Common myeloid progenitor, CD34-positive (primary cell): ENCODE results near the gene AFF4. TPM values are rescaled to one million over a fixed set of nuclear protein-coding genes. Genes with fewer than 3 reads are reported as not detected.
A peak's percentile ranks its signal among the peaks of the same experiment; 100 is the strongest.
"Not testable (repeated sequence)": the region's sequence is repeated elsewhere in the genome, so short reads cannot be mapped to it uniquely, and the experiment has no call there.

ENCODE experiments used
- CTCF ChIA-PET: fragments of 350-600 bp; sonication (Branson Sonifier 250); formaldehyde crosslinking; loops from one replicate; lab custom pipeline; 2021; ENCODE audit warnings: antibody characterized with exemption; lab: Charles Lee
- POLR2A ChIA-PET: fragments of 350-600 bp; sonication (Branson Sonifier 250); formaldehyde crosslinking; loops from one replicate; lab custom pipeline; 2021; ENCODE audit warnings: antibody characterized with exemption; lab: Charles Lee
- DNase-seq, 3 donors: peaks; one replicate each; pipeline versions ENCODE4 v3.0.0 to v3.0.0-alpha.2; 2013
- H3K27ac ChIP-seq, 2 experiments: 1 replicate in 1 of 2; 2 replicates in 1 of 2; pipeline ENCODE4 v1.7.0; 2013; ENCODE audit warnings: inconsistent platforms in 2 of 2, low read length in 2 of 2, mild to moderate bottlenecking in 2 of 2, low read depth in 1 of 2, moderate library complexity in 1 of 2; ENCODE audit not compliant: severe bottlenecking in 2 of 2, insufficient read depth in 1 of 2, poor library complexity in 1 of 2
- H3K27me3 ChIP-seq, 5 experiments: replicated peaks in 2 of 5; 1 replicate in 3 of 5; 2 replicates in 2 of 5; pipeline versions ENCODE4 v1.6.1 to v1.7.0; 2013; ENCODE audit warnings: low read length in 4 of 5, mild to moderate bottlenecking in 2 of 5, moderate library complexity in 2 of 5, inconsistent platforms in 1 of 5; ENCODE audit not compliant: insufficient read depth in 5 of 5, control insufficient read depth in 4 of 5
- H3K36me3 ChIP-seq, 4 experiments: 1 replicate in 2 of 4; 2 replicates in 2 of 4; pipeline versions ENCODE4 v1.6.1 to v1.7.0; 2013; ENCODE audit warnings: low read length in 3 of 4, control low read depth in 1 of 4, mild to moderate bottlenecking in 1 of 4; ENCODE audit not compliant: control insufficient read depth in 4 of 4, insufficient read depth in 4 of 4
- H3K4me1 ChIP-seq, 4 experiments: 1 replicate in 3 of 4; 2 replicates in 1 of 4; pipeline versions ENCODE4 v1.6.1 to v1.7.1; 2013; ENCODE audit warnings: low read length in 3 of 4, mild to moderate bottlenecking in 3 of 4, control low read depth in 1 of 4, inconsistent platforms in 1 of 4, moderate library complexity in 1 of 4; ENCODE audit not compliant: control insufficient read depth in 4 of 4, insufficient read depth in 4 of 4; ENCODE audit errors: control extremely low read depth in 1 of 4
- H3K4me3 ChIP-seq, 7 experiments: 1 replicate in 4 of 7; 2 replicates in 3 of 7; pipeline versions ENCODE4 v1.5.1 to v1.7.0; 2013; ENCODE audit warnings: mild to moderate bottlenecking in 7 of 7, low read length in 6 of 7, moderate library complexity in 6 of 7, inconsistent platforms in 2 of 7, low read depth in 2 of 7, control low read depth in 1 of 7; ENCODE audit not compliant: insufficient read depth in 4 of 7, control insufficient read depth in 1 of 7; ENCODE audit errors: extremely low read depth in 1 of 7
- H3K9me3 ChIP-seq, 5 experiments: 1 replicate in 4 of 5; 2 replicates in 1 of 5; pipeline versions ENCODE4 v1.6.1 to v1.7.1; 2013; ENCODE audit warnings: low read length in 4 of 5, mild to moderate bottlenecking in 2 of 5, inconsistent platforms in 1 of 5, low read depth in 1 of 5, moderate library complexity in 1 of 5; ENCODE audit not compliant: control insufficient read depth in 4 of 5, insufficient read depth in 2 of 5; ENCODE audit errors: control extremely low read depth in 1 of 5
- WGBS: methylation state at CpG from one replicate; pipeline ENCODE4 v1.1.5; 2013; ENCODE audit not compliant: insufficient coverage; 5-methylcytosine and 5-hydroxymethylcytosine counted together
- polyA plus RNA-seq: library from polyadenylated mRNA; unstranded; fragments of 120-200 nt; gene quantifications from one replicate; pipeline ENCODE4 v1.2.1, GENCODE V29; 2013

AFF4 gene, protein sequence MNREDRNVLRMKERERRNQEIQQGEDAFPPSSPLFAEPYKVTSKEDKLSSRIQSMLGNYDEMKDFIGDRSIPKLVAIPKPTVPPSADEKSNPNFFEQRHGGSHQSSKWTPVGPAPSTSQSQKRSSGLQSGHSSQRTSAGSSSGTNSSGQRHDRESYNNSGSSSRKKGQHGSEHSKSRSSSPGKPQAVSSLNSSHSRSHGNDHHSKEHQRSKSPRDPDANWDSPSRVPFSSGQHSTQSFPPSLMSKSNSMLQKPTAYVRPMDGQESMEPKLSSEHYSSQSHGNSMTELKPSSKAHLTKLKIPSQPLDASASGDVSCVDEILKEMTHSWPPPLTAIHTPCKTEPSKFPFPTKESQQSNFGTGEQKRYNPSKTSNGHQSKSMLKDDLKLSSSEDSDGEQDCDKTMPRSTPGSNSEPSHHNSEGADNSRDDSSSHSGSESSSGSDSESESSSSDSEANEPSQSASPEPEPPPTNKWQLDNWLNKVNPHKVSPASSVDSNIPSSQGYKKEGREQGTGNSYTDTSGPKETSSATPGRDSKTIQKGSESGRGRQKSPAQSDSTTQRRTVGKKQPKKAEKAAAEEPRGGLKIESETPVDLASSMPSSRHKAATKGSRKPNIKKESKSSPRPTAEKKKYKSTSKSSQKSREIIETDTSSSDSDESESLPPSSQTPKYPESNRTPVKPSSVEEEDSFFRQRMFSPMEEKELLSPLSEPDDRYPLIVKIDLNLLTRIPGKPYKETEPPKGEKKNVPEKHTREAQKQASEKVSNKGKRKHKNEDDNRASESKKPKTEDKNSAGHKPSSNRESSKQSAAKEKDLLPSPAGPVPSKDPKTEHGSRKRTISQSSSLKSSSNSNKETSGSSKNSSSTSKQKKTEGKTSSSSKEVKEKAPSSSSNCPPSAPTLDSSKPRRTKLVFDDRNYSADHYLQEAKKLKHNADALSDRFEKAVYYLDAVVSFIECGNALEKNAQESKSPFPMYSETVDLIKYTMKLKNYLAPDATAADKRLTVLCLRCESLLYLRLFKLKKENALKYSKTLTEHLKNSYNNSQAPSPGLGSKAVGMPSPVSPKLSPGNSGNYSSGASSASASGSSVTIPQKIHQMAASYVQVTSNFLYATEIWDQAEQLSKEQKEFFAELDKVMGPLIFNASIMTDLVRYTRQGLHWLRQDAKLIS
- polyA plus RNA-seq, result 30.2 TPM

DNA sequence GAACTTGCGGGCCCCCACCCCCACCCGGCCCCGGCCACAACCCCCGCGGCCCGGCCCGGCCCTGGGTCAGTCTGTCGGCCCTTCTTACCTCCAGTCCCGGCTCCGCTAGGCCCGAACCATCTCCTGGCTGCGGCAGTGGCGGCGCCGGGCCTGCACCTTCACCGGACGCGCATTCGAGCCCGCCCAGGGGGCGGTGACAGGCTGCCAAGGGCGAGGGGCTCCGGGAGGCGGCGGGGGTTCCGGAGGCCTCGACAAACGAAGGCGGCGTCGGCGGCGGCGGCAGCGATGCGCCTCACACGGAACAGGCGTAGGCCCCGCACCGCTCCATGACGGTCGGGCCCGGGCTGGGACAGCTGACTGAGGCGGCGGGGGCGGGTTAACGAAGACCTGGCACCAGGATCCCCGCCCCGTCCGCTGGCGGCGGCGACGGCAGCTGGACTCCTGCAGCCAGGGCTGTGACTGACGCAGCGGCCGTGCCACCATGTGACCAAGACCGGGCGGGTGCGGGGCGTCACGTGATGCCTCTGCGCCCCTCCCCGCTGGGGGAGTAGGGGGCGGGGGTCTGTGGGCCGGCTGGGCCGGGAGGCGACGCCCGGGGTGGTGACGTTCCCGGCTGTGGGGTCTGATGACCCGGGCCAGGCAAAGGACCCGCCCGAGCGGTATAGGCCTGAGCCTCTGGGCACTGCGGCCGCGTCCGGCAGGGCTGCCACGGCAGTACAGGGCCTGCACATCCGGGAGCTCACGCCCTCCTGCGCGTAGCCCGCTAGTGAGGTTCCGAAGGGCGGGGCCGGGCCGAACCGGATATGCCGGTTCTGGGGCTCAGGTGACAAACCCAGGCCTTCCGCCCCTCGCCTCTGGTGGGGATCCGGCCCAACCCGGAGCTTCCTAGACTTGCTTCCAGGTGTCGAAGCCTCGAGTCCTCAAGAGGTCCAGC, at the start of gene AFF4:
TSS of gene AFF4 (minus strand) at position 464 of the 934 bp plus-strand sequence. CDS start 26,445 bp downstream, outside the sequence.
- under 1% methylated on average over 98 of the region's 98 CpGs for WGBS
- ChIA-PET POLR2A (interaction anchor here (0.6 to 2.9 kb wide), 3 partner anchors 62 to 329 kb away, joined by 3 to 13 read pairs (median 13); partner anchors contain the start of genes HSPA4 and ZCCHC10), CTCF (interaction anchor here (0.6 to 1.1 kb wide), 3 partner anchors 18 to 59 kb away, joined by 3 read pairs; no protein-coding TSS in a partner anchor)
- Histone ChIP-seq H3K36me3 (no peaks in the 10 kb centered on the region), H3K9me3 (no peaks in the 10 kb centered on the region), H3K4me3 (peak within 1 kb of the TSS; percentile 58 to 99 (median 88)), H3K27me3 (no peaks in the 10 kb centered on the region), H3K4me1 (peaks cover 10 to 24% (median 18%) of the 10 kb centered on the region in 4 experiments), H3K27ac (peak within 1 kb of the TSS; percentile 94 to 98)
- peak; percentile 95 to 98 (median 97) for DNase-seq

DNA sequence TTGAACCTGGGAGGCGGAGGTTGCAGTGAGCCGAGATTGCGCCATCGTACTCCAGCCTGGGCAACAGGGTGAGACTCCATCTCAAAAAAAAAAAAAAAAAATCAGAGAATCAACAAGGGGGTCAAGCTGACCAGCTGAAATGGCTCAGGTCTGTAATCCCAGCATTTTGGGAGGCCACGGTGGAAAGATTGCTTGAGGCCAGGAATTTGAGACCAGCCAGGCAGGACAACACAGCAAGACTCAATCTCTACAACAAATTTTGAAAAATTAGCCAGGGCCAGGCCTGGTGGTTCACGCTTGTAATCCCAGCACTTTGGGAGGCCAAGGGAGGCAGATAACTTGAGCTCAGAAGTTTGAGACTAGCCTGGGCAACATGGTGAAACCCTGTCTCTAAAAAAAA, 45.0 kb upstream of the AFF4 start:
- POLR2A ChIA-PET, result not testable (repeated sequence)
- CTCF ChIA-PET, result interaction anchor here (0.6 kb wide), 1 partner anchor 141 kb away, joined by 4 read pairs; no protein-coding TSS in a partner anchor

DNA sequence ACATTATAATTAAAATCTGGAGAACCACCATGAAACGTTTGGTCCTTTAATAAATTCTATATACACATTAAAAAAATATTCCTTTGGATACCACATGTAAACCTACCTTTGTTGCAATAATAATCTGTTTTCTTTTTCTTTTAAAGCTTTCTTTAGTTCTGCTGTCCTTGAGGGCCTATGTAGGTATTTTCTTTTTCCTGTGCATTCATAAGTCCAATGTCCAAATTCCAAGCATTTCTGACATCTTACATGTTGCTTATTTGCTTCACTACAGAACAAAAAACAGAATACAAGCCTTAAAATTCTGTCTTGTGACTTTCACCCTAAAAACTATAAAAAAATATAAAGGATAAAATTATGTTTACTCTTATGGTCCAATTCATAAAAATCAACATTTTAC, 43.2 kb upstream of the AFF4 start:
- ChIA-PET CTCF (no interaction called here), POLR2A (no interaction called here)
- H3K36me3 ChIP-seq, result peaks cover 2 to 26% (median 17%) of the 10 kb centered on the region in 4 experiments
- no peak overlapping the region for H3K27ac ChIP-seq
- H3K9me3 ChIP-seq, result no peaks in the 10 kb centered on the region
- H3K27me3 ChIP-seq, result no peaks in the 10 kb centered on the region
- WGBS, result no CpG with 5 or more reads among the region's 1 CpG
- no peak for DNase-seq
- no peaks in the 10 kb centered on the region for H3K4me1 ChIP-seq
- H3K4me3 ChIP-seq, result no peak overlapping the region

More for the DNA sequence above, 45.0 kb upstream of the AFF4 start:
- peaks cover 2 to 20% (median 11%) of the 10 kb centered on the region in 4 experiments for H3K36me3 ChIP-seq
- H3K4me3 ChIP-seq, DNase-seq, H3K27me3 ChIP-seq, H3K9me3 ChIP-seq, H3K27ac ChIP-seq, H3K4me1 ChIP-seq: not testable (repeated sequence)
- WGBS, result 94% methylated on average over 2 of the region's 6 CpGs

DNA sequence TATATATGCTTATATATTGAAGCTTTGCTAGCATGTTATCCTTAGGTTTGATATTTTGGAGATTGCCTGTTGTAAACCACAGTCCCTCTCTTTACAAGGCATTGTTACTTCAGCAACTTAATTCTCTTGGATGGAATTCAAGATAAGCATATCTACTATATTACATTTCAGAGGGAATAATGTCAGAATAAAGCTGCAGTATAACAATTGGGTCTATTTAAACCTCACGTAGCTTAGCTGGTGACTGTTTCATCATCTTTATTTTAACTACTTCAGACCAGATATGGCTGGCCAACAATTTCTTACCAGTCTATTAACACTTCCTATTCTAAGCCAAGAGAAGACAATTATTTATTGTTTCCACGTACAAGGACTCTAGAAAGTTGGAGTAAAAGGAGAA, 35.8 kb upstream of the AFF4 start:
- DNase-seq, result no peak
- no CpG with 5 or more reads among the region's 2 CpGs for WGBS
- Histone ChIP-seq H3K36me3 (peaks cover 2 to 18% (median 14%) of the 10 kb centered on the region in 4 experiments), H3K27me3 (no peaks in the 10 kb centered on the region), H3K9me3 (no peaks in the 10 kb centered on the region), H3K4me1 (no peaks in the 10 kb centered on the region), H3K27ac (no peak overlapping the region), H3K4me3 (no peak overlapping the region)
- ChIA-PET CTCF (no interaction called here), POLR2A (interaction anchor here (0.7 kb wide), 1 partner anchor 74 kb away, joined by 3 read pairs; no protein-coding TSS in a partner anchor)

DNA sequence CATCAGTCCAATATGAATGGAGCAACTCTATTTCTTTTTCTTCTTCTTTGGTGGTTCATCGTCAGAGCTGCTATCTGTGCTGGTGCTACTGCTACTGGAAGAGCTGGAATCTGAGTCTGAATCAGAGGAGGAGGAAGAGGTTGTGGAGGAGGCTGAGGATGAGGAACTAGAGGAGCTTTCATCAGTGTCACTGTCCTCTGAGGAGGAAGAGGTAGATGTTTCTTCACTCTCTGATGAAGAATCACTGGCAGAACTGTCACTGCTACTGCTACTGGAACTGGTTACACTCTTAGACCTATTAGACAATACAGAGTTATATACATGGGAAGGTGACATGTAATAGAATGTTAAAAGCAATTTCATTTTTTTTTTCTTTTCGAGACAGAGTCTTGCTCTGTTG, 35.1 kb upstream of the AFF4 start:
- WGBS, result 86% methylated on average over 1 of the region's 2 CpGs
- Histone ChIP-seq H3K4me1 (no peaks in the 10 kb centered on the region), H3K27ac (no peak overlapping the region), H3K4me3 (no peak overlapping the region), H3K27me3 (no peaks in the 10 kb centered on the region), H3K36me3 (peaks cover under 1 to 16% (median 11%) of the 10 kb centered on the region in 4 experiments), H3K9me3 (no peaks in the 10 kb centered on the region)
- CTCF ChIA-PET, result no interaction called here
- POLR2A ChIA-PET, result no interaction called here
- DNase-seq, result no peak

DNA sequence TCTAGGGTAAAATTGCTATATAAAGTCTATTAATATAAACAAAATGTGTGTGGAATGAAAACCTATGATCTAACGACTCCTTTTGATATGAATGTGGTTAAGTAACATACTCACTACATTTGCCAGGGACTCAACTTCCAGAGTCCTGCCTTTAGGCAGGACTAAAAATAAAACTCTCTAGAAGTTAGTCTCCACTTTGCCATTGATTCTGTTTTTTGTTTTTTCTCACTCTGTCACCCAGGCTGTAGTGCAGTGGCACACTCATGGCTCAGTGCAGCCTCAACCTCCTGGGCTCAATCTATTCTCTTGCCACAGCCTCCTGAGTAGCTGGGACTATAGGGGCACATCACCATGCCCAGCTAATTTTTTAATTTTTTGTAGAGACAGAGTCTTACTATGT, 32.9 kb upstream of the AFF4 start:
- H3K4me1 ChIP-seq, result no peaks in the 10 kb centered on the region
- no peaks in the 10 kb centered on the region for H3K9me3 ChIP-seq
- H3K27ac ChIP-seq, result no peak overlapping the region
- peaks cover 0 to 9% (median 4%) of the 10 kb centered on the region in 4 experiments for H3K36me3 ChIP-seq
- H3K4me3 ChIP-seq, result no peak overlapping the region
- CTCF ChIA-PET, result no interaction called here
- H3K27me3 ChIP-seq, result no peaks in the 10 kb centered on the region
- WGBS, result no CpG with 5 or more reads among the region's 1 CpG
- POLR2A ChIA-PET, result no interaction called here
- DNase-seq, result no peak
